H1 (cell line): ENCODE data around the gene TRAF3. TPM values are rescaled to one million over a fixed set of nuclear protein-coding genes. Genes with fewer than 3 reads are reported as not detected.

ENCODE experiments used
- CTCF ChIA-PET: fragments of 300-600 bp; sonication (Branson Sonifier 250); formaldehyde crosslinking; loops from one replicate; lab custom pipeline; 2021; ENCODE audit not compliant: partially characterized antibody; lab: Charles Lee
- POLR2A ChIA-PET: fragments of 300-600 bp; sonication (Branson Sonifier 250); formaldehyde crosslinking; loops from one replicate; lab custom pipeline; 2021; ENCODE audit warnings: inconsistent platforms; ENCODE audit not compliant: partially characterized antibody; lab: Charles Lee
- DNase-seq, 2 experiments: peaks; one replicate each; pipeline versions ENCODE4 v3.0.0 to v3.0.0-alpha.2; 2010 to 2022; ENCODE audit warnings: low spot score in 2 of 2, low read depth in 1 of 2, mixed read lengths in 1 of 2
- FAIRE-seq: peaks from 2 replicates; lab custom pipeline; 2011; peaks lifted over from hg19 to GRCh38; lab: Jason Lieb, UNC
- H2AFZ ChIP-seq: 2 replicates; pipeline ENCODE4 v1.8.1; 2012; ENCODE audit warnings: low read length, inconsistent platforms
- H2AK5ac ChIP-seq: 2 replicates; pipeline ENCODE4 v1.6.1; 2013; ENCODE audit warnings: low read depth, low read length
- H2BK120ac ChIP-seq: replicated peaks from 2 replicates; pipeline ENCODE3; 2013; ENCODE audit warnings: low read depth, low read length, inconsistent platforms
- H2BK12ac ChIP-seq: 2 replicates; pipeline ENCODE4 v1.6.1; 2013; ENCODE audit warnings: low read depth, low read length
- H2BK15ac ChIP-seq: 2 replicates; pipeline ENCODE4 v1.6.1; 2013; ENCODE audit warnings: low read length
- H2BK20ac ChIP-seq: 2 replicates; pipeline ENCODE4 v1.6.1; 2013; ENCODE audit warnings: low read length
- H2BK5ac ChIP-seq: 2 replicates; pipeline ENCODE4 v1.6.1; 2013; ENCODE audit warnings: low read depth, low read length
- H3K14ac ChIP-seq: 2 replicates; pipeline ENCODE4 v1.6.1; 2013; ENCODE audit warnings: inconsistent platforms; ENCODE audit not compliant: insufficient read length
- H3K18ac ChIP-seq: 2 replicates; pipeline ENCODE4 v1.6.1; 2013; ENCODE audit warnings: low read length; ENCODE audit errors: extremely low read depth
- H3K23ac ChIP-seq: 2 replicates; pipeline ENCODE4 v1.6.1; 2013; ENCODE audit warnings: inconsistent platforms; ENCODE audit not compliant: insufficient read length
- H3K23me2 ChIP-seq: 2 replicates; pipeline ENCODE4 v1.6.1; 2013; ENCODE audit warnings: low read depth, low read length
- H3K27ac ChIP-seq: 2 replicates; pipeline ENCODE4 v1.6.1; 2011; ENCODE audit warnings: low read depth, low read length, inconsistent platforms
- H3K27me3 ChIP-seq, 4 experiments: replicated peaks in 1 of 4; 1 replicate in 1 of 4; 2 replicates in 3 of 4; pipeline versions ENCODE4 v1.6.1 to v1.8.1; 2011 to 2013; ENCODE audit warnings: low read length in 3 of 4, mild to moderate bottlenecking in 3 of 4, inconsistent platforms in 2 of 4, mixed read lengths in 2 of 4, moderate library complexity in 1 of 4; ENCODE audit not compliant: control insufficient read depth in 3 of 4, insufficient read depth in 3 of 4; ENCODE audit errors: extremely low read depth in 1 of 4
- H3K36me3 ChIP-seq, 4 experiments: 2 replicates each; pipeline versions ENCODE4 v1.6.1 to v1.8.1; 2011 to 2013; ENCODE audit warnings: mild to moderate bottlenecking in 4 of 4, low read length in 3 of 4, moderate library complexity in 2 of 4, control low read depth in 1 of 4, inconsistent platforms in 1 of 4; ENCODE audit not compliant: insufficient read depth in 4 of 4, control insufficient read depth in 2 of 4
- H3K4ac ChIP-seq: replicated peaks from 2 replicates; pipeline ENCODE3; 2013; ENCODE audit warnings: low read length, low read depth, mixed read lengths, inconsistent platforms; ENCODE audit not compliant: insufficient read length
- H3K4me1 ChIP-seq, 4 experiments: replicated peaks in 1 of 4; 1 replicate in 1 of 4; 2 replicates in 3 of 4; pipeline versions ENCODE4 v1.6.1 to v1.8.1; 2011 to 2013; ENCODE audit warnings: low read length in 3 of 4, inconsistent platforms in 2 of 4, mixed read lengths in 1 of 4; ENCODE audit not compliant: insufficient read depth in 4 of 4, control insufficient read depth in 3 of 4
- H3K4me2 ChIP-seq, 2 experiments: 2 replicates each; pipeline versions ENCODE4 v1.6.1 to v1.8.1; 2011 to 2013; ENCODE audit warnings: low read depth in 2 of 2, low read length in 2 of 2, control low read depth in 1 of 2, inconsistent platforms in 1 of 2, mild to moderate bottlenecking in 1 of 2; ENCODE audit not compliant: insufficient read depth in 1 of 2
- H3K4me3 ChIP-seq, 4 experiments: fragments of 200-600, 300-600 bp in 1 of 4; sonication (generic), shearing (Covaris generic), sonication (Bioruptor Twin) in 1 of 4; 2 replicates each; pipeline versions ENCODE4 v1.5.1 to v1.8.1; 2011 to 2016; ENCODE audit warnings: low read length in 4 of 4, low read depth in 3 of 4, control low read depth in 2 of 4, inconsistent platforms in 2 of 4, mild to moderate bottlenecking in 2 of 4, mixed read lengths in 1 of 4, moderate library complexity in 1 of 4; ENCODE audit not compliant: insufficient read depth in 2 of 4; ENCODE audit errors: extremely low read depth in 1 of 4
- H3K56ac ChIP-seq: replicated peaks from 2 replicates; pipeline ENCODE3; 2013; ENCODE audit warnings: low read depth, mild to moderate bottlenecking, mixed read lengths, low read length, inconsistent platforms; ENCODE audit not compliant: insufficient read length
- H3K79me1 ChIP-seq: 2 replicates; pipeline ENCODE4 v1.6.1; 2013; ENCODE audit warnings: low read depth, low read length, control low read depth
- H3K79me2 ChIP-seq, 2 experiments: 2 replicates each; pipeline versions ENCODE4 v1.6.1 to v1.8.1; 2012 to 2013; ENCODE audit warnings: low read length in 2 of 2, mild to moderate bottlenecking in 2 of 2, inconsistent platforms in 1 of 2; ENCODE audit not compliant: insufficient read depth in 2 of 2, control insufficient read depth in 1 of 2
- H3K9ac ChIP-seq, 4 experiments: replicated peaks in 1 of 4; 1 replicate in 1 of 4; 2 replicates in 3 of 4; pipeline versions ENCODE4 v1.6.1 to v1.8.1; 2011 to 2013; ENCODE audit warnings: low read depth in 3 of 4, low read length in 3 of 4, control low read depth in 2 of 4, mild to moderate bottlenecking in 2 of 4, moderate library complexity in 2 of 4, inconsistent platforms in 1 of 4; ENCODE audit errors: extremely low read depth in 1 of 4
- H3K9me3 ChIP-seq, 2 experiments: 2 replicates each; pipeline versions ENCODE4 v1.6.1 to v1.8.1; 2012 to 2013; ENCODE audit warnings: mild to moderate bottlenecking in 2 of 2, moderate library complexity in 2 of 2, control low read depth in 1 of 2, inconsistent platforms in 1 of 2, low read depth in 1 of 2, low read length in 1 of 2, mixed read lengths in 1 of 2; ENCODE audit not compliant: insufficient read depth in 2 of 2
- H4K20me1 ChIP-seq, 2 experiments: replicated peaks in 1 of 2; 2 replicates each; pipeline versions ENCODE3 to v1.8.1; 2011 to 2013; ENCODE audit warnings: inconsistent platforms in 2 of 2, low read length in 2 of 2, mild to moderate bottlenecking in 1 of 2; ENCODE audit not compliant: insufficient read depth in 2 of 2, control insufficient read depth in 1 of 2
- H4K5ac ChIP-seq: 2 replicates; pipeline ENCODE4 v1.6.1; 2013; ENCODE audit warnings: low read length, low read depth, mixed read lengths, inconsistent platforms; ENCODE audit not compliant: insufficient read length
- H4K8ac ChIP-seq: 2 replicates; pipeline ENCODE4 v1.8.0; 2013; ENCODE audit warnings: mild to moderate bottlenecking, moderate library complexity, low read length, inconsistent platforms; ENCODE audit not compliant: insufficient read depth; ENCODE audit errors: extremely low read depth
- H4K91ac ChIP-seq: replicated peaks from 2 replicates; pipeline ENCODE3; 2013; ENCODE audit warnings: low read length, mixed read lengths, inconsistent platforms; ENCODE audit not compliant: insufficient read length
- GABPA ChIP-seq: IDR thresholded peaks from 2 replicates; pipeline ENCODE4 v1.6.1; 2011; ENCODE audit warnings: mild to moderate bottlenecking, low read length, moderate library complexity, borderline replicate concordance; ENCODE audit not compliant: insufficient read depth
- WGBS, 2 experiments: shearing (Covaris generic) in 1 of 2; methylation state at CpG; one replicate each; pipeline versions ENCODE4 v1.1.6 to v1.1.7; 2013 to 2015; ENCODE audit warnings: low lambda C conversion rate in 2 of 2, mixed read lengths in 2 of 2, inconsistent platforms in 1 of 2, low coverage in 1 of 2, missing lambda C conversion rate in 1 of 2; ENCODE audit not compliant: insufficient replicate concordance in 2 of 2, insufficient coverage in 1 of 2, insufficient read length in 1 of 2; ENCODE audit errors: extremely low coverage in 1 of 2, missing lambda C conversion rate in 1 of 2; 5-methylcytosine and 5-hydroxymethylcytosine counted together
- polyA plus RNA-seq, 7 experiments: library from polyadenylated mRNA; depleted of rRNA in 3 of 7; stranded (reverse) in 5 of 7; unstranded in 2 of 7; fragments of >200 nt in 5 of 7; fragments of 200-250 nt in 2 of 7; gene quantifications; 1 replicate in 5 of 7; 2 replicates in 1 of 7; 4 replicates in 1 of 7; pipeline versions ENCODE4 v1.2.1 to v1.2.3, GENCODE V29; 2011 to 2013; ENCODE audit warnings: missing spikeins in 2 of 7, mixed read lengths in 2 of 7
- total RNA-seq: library from RNA; stranded (reverse); fragmentation: NEBNext Ultra II Directional; extraction: Animal tissue kit (Norgen Biotek cat#: 25700); gene quantifications from 2 replicates; pipeline ENCODE4 v1.2.1, GENCODE V29; 2021

The TRAF3 gene
- total and polyA plus RNA-seq, 2 of the 8 experiments (the other 6 are each of a cell fraction or from before 2014, with no cell fraction given): 5.8 to 12.1 TPM

- Histone ChIP-seq H3K4me2 (no peak overlapping the region), H3K9me3 (no peaks in the 10 kb centered on the region), H3K4me1 (peaks cover 2 to 13% (median 7%) of the 10 kb centered on the region in 4 experiments; a peak in 5 of 7 replicates), H3K27me3 (no peaks in the 10 kb centered on the region), H4K20me1 (no peaks in the 10 kb centered on the region), H3K23me2 (no peaks in the 10 kb centered on the region), H4K91ac (peak overlapping the region; percentile 52), H3K79me2 (peaks cover 0 to 8% of the 10 kb centered on the region in 2 experiments; a peak in 2 of 4 replicates), H2BK12ac (peak overlapping the region; percentile 35; the same call in 1 of the 2 replicates), H3K27ac (no peak overlapping the region), H3K4ac (no peak overlapping the region), H3K36me3 (no peaks in the 10 kb centered on the region), H3K56ac (no peak overlapping the region), H2BK5ac (peak overlapping the region; percentile 18; the same call in 1 of the 2 replicates), H3K14ac (no peak overlapping the region), H3K23ac (no peak overlapping the region), H3K18ac (no peak overlapping the region), H2AFZ (no peak overlapping the region), H3K4me3 (no peak overlapping the region), H2BK15ac (peak overlapping the region; percentile 93), H3K9ac (no peak overlapping the region), H4K5ac (no peak overlapping the region), H2BK20ac (no peak overlapping the region), H2BK120ac (no peak overlapping the region), H2AK5ac (no peak overlapping the region; the same call in 1 of the 2 replicates), H3K79me1 (0 out of 2 replicates have a peak, but pooled peaks cover 3% of the 10 kb centered on the region), H4K8ac (no peak overlapping the region)
- POLR2A ChIA-PET: interaction anchor here (0.6 to 0.8 kb wide), 2 partner anchors 8 to 348 kb away, joined by 3 to 5 read pairs; no protein-coding TSS in a partner anchor
- FAIRE-seq: no peak
- WGBS, 2 experiments: 87% methylated on average over 21 of the region's 22 CpGs; no CpG with 5 or more reads in 1 of the 2 experiments
- DNase-seq: no peak
- CTCF ChIA-PET: no interaction called here
- no peak for TF ChIP-seq GABPA
Observed at GRCh38 chr14:102825307-102826095, 48.3 kb downstream of the TRAF3 start.
